ENCODE measurements around the gene ATPAF2.

ATPAF2 gene

GRCh38 chr17:18014006-18014405 is 25.0 kb downstream of the ATPAF2 start:
- in situ Hi-C loops (cut with HindIII; ENCODE audit: low sequenced_read_pairs) = no loop called here

DNA sequence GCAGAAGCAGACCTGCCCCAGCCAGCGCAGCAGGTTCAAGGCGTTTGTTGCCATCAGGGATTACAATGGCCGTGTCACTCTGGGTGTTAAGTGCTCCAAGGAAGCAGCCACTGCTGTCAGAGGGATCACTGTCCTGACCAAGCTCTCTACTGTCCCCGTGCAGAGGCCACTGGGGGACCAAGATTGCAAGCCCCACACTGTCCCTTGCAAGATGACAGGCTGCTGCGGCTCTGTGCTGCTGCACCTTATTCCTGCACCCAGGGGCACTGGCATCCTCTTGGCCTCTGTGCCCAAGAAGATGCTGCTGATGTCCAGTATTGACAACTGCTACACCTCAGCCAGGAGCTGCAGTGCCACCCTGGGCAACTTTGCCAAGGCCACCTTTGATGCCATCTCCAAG is 27.7 kb downstream of the ATPAF2 start:
- in situ Hi-C loops (cut with HindIII; ENCODE audit: low sequenced_read_pairs) = no loop called here

- in situ Hi-C loops (cut with HindIII; ENCODE audit: low sequenced_read_pairs) = no loop called here
These were observed 29.2 kb downstream of the ATPAF2 start for GRCh38 chr17:18009609-18010420.

DNA sequence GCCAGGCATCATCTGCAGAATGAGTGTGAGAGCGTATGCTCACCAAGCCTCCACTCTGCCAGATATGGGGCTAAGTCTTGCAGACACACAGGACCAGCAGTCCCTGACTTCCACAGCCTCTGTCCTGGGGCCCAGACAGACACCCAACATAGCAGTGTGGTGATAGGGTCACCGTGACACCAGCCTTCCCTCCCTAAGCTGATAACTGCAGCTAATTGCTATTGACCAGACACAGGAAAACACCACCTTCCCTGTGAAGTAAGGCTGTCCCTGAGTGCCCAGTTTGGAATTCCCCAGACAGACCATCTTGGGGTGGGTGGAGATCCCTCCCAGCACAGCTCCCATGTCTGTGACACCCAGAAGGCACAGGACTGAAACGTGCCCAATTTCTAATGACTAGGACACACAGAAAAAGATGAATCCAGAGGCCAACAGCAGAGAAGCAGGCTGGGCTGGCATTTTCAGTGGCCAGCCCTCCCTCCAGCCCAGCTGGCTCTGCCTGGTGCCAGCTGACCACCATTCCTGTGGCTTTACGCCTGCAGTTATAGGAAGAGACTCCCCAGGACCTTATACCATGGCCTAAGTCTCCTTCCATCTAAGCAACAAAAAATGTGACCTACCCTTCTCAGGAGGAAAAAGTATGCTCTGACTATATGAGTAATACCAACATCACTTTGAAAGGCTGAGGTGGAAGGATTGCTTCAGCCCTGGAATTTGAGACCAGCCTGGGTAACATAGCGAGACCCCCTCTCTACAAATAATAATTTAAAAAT is 30.3 kb downstream of the ATPAF2 start:
- in situ Hi-C loops (cut with HindIII; ENCODE audit: low sequenced_read_pairs) = no loop called here

DNA sequence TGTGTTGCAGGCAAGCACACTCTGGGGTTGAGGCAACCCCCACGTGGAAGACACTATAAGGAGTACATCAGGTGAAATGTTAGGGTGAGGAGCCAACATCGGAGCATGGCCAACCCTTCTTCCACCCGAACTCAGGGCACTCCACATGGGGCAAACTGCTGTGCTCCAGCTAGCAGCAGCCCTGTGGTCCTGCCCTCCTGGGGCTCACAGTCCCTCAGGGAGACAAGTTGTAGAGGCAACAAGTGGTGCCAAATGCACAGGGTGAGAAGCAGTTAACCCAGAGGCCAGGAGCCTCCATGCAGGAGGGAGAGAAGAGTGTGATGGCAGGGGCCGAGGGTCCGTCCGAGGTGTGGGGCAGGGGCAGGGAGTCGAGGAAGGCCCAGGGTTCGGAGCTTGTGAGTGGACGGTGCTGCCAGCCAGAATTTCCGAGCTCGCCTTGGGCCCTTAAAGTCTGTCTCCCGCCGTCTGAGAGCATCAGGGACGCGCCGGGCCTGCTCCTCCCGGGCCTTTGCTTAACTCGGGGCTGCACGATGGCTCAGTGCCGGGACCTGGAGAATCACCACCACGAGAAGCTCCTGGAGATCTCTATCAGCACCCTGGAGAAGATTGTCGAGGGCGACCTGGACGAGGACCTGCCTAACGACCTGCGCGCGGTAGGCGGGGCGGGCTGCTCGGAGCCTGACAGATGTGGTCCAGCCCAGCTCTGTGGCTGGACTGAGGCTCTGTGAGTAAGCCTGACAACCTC is 32.3 kb downstream of the ATPAF2 start:
- in situ Hi-C loops (cut with HindIII; ENCODE audit: low sequenced_read_pairs) = no loop called here

DNA sequence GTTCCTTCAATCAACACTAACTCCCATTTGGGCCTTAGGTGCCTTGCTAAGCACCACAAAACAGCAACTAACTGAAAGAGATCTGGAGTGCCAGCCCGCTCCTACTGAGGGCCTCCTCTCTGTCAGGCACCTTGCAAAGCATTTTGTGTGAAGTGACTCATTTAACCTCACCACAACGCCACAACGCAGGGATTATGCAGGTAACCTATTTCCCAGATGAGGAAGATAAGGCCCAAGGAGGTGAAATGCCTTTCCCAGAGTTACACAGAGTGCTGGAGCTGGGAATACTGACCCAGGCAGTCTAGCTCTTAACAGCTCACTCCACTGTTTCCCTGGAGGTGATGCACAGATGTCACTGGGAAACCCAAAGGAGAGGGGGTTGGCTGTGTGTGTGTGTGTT is 33.5 kb downstream of the ATPAF2 start:
- in situ Hi-C loops (cut with HindIII; ENCODE audit: low sequenced_read_pairs) = no loop called here

GRCh38 chr17:18004884-18005305 is 34.1 kb downstream of the ATPAF2 start:
- in situ Hi-C loops (cut with HindIII; ENCODE audit: low sequenced_read_pairs) = no loop called here

- in situ Hi-C loops (cut with HindIII; ENCODE audit: low sequenced_read_pairs) = no loop called here
These were observed 34.6 kb downstream of the ATPAF2 start for GRCh38 chr17:18004345-18004744.

DNA sequence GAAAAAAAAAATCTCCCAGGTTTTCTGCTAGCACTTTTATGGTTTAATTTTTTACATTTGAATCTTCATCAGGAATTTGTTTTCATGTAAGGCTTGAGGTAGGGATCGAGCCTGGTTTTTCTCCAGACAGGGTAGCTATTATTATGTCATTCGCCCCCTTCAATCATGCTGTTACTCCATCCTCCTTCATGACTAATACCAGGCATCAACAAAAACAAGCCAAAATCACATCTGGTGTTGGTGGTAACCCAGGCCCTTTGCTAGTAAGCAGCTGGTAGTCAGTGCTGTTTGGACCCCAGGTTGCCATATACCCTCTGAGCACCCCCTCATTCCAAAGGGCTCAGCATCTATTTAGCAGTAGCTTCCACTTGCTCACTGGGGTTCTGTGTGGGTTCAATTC is 36.8 kb downstream of the ATPAF2 start:
- in situ Hi-C loops (cut with HindIII; ENCODE audit: low sequenced_read_pairs) = no loop called here

DNA sequence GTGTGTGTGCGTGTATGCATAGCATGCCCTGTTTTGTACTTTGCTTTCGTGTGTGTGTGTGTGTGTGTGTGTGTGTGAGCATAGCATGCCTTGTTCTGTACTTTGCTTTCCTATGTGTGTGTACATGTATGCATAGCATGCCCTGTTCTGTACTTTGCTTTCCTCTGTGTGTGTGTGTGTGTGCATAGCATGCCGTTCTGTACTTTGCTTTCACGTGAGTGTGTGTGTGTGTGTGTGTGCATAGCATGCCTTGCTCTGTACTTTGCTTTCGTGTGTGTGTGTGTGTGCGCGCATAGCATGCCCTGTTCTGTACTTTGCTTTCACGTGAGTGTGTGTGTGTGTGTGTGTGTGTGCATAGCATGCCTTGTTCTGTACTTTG is 38.9 kb downstream of the ATPAF2 start:
- in situ Hi-C loops (cut with HindIII; ENCODE audit: low sequenced_read_pairs) = no loop called here

DNA sequence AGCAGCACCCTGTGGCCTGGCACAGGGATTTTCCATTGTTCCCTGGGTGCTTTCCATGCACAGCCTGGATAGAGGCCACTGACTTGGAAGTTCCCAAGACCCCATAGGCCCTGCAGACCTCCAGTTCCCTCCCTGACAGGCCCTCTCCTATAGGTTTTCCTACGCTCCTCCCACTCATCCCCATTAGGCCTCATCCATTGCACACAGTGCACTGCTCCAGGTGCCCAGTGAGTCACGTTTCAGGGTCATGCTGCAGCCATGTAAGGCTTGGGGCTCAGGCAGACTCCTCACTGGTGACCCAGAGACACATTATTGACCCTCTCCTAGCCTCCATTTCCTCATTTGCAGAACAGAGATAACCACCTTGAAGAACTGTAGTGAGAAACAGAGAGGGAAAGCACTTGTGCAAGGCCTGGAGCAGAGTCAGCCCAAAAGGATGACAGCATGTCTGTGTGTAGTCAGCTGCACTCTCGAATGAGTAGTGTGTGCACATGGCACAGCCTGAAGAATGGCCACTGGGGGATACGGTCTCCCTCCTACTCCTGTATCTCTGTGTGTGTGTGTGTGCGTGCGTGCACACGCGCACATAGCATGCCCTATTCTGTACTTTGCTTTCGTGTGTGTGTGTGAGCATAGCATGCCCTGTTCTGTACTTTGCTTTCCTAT is 39.5 kb downstream of the ATPAF2 start:
- in situ Hi-C loops (cut with HindIII; ENCODE audit: low sequenced_read_pairs) = loop anchor here (5.0 kb wide), 1 partner anchor 33 kb away; no protein-coding TSS in a partner anchor

DNA sequence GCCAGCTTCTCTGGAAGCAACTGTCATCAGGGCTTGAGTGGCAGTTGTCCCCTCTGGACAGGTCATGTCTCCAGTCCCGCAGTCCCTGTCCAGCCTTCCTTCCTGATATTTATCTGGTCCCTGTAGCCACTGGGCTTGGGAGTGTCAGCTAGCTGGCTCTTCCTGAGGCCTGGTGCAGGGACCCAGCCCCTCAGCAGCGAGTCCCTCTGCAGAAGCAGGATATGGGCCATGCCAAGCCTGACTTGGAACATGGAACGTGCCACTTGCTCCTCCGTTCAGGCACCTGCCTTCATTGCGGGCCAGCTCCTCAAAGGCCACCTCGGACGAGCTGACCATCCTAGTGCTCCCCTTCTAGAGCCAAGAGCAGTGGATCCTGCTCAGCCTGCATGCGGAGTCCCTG is 40.0 kb downstream of the ATPAF2 start:
- in situ Hi-C loops (cut with HindIII; ENCODE audit: low sequenced_read_pairs) = loop anchor here (5.0 kb wide), 1 partner anchor 33 kb away; no protein-coding TSS in a partner anchor

DNA sequence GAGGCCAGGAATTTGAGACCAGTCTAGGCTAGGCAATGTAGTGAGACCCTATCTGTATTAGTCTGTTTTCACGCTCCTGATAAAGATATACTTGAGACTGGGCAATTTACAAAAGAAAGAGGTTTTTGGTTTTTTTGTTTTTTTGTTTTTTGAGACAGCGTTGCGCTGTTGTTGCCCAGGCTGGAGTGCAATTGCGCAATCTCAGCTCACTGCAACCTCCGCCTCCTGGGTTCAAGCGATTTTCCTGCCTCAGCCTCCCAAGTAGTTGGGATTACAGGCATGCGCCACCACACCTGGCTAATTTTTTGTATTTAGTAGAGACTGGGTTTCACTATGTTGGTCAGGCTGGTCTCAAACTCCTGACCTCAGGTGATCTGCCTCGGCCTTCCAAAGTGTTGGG is 43.1 kb downstream of the ATPAF2 start:
- in situ Hi-C loops (cut with HindIII; ENCODE audit: low sequenced_read_pairs) = loop anchor here (5.0 kb wide), 1 partner anchor 36 kb away; no protein-coding TSS in a partner anchor

- in situ Hi-C loops (cut with HindIII; ENCODE audit: low sequenced_read_pairs) = loop anchor here (5.0 kb wide), 1 partner anchor 38 kb away; no protein-coding TSS in a partner anchor
These were observed 44.5 kb downstream of the ATPAF2 start for GRCh38 chr17:17994271-17995069.

DNA sequence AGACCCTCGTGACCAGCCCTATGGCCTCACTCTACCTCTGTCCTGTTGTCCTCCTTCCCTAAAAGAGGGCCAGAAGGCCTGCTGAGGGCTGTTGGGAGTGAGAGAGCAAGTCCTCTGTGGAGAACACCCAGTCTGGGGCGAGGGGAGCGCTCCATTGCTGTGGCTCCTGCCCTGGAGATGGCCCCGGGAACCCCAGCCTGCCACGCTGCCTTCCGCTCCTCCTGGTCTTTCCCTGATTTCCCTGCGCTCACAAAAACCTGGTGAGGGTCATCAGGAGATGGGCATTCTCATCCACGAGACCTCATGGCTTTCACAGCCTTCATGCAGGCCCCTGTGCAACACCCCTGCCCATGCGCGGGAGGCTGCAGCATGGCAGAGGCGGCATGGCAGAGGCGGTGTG is 45.1 kb downstream of the ATPAF2 start:
- in situ Hi-C loops (cut with HindIII; ENCODE audit: low sequenced_read_pairs) = no loop called here

GRCh38 chr17:17993366-17993765 is 45.6 kb downstream of the ATPAF2 start:
- in situ Hi-C loops (cut with HindIII; ENCODE audit: low sequenced_read_pairs) = no loop called here

DNA sequence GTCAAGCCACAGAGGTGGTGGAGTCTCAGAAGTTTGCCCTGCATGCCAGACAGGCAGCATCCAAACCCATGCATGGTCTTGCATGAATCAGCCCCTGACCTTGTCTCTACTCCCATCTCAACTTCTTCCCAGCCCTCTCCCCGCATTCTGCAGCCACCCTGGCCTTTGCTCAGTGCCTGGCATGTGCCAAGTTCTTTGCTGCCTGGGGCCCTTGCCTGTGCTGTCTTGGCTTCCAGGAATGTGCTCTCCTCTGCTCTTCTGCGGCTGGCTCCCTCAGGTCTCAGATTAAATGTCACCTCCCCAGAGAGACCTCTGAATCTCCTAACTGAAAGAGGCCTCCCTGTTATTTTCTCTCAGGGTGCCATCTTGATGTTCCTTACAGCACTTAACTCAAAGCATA is 48.7 kb downstream of the ATPAF2 start:
- in situ Hi-C loops (cut with HindIII; ENCODE audit: low sequenced_read_pairs) = no loop called here

DNA sequence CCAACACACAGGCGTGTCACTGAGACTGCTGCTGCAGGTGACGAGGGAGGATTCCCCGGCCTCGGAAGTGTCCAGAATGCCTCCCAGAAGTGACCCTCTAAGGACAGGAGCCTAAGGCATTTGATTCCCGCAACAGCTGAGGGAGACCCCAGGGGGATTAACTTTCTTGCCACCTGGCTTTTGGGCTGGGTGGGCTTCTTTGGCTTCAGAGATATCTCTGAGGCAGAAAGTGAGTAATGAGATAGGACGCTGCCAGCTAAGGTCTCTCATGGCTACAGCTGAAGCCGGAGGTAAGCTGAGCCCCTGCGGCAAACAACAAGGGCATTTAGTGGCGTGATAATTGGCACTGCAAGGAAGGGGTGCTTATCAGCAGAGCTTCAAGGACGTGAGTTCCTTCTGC is 49.4 kb downstream of the ATPAF2 start:
- in situ Hi-C loops (cut with HindIII; ENCODE audit: low sequenced_read_pairs) = no loop called here

DNA sequence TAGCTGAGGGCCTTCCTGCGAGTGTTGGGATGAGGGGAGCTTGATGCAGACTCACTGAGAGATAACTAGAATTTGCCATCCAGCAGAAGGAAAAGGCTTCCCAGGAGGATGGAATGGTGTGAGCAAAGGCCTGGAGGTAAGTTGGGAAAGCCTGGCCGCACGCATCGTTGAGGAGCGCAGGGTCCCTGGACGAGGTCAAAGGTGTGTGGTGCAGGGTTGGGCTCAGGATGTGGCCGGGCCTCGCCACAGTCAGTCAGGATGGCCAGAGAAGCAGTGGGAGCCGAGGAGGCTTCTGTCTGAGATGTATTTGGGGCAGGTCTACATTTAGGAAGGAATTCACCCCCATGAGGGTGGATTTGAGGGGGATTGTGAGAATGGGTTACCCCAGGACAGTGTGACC is 49.9 kb downstream of the ATPAF2 start:
- in situ Hi-C loops (cut with HindIII; ENCODE audit: low sequenced_read_pairs) = no loop called here

- in situ Hi-C loops (cut with HindIII; ENCODE audit: low sequenced_read_pairs) = no loop called here
These were observed 50.5 kb downstream of the ATPAF2 start for GRCh38 chr17:17988427-17988945.

All from endothelial cell of hepatic sinusoid (primary cell).